Thyroid gland (tissue), 4 donors: Measurements from ENCODE around the gene BEND6.

Experiments
- POLR2A ChIP-seq, 2 donors: fragments of 450-650 bp; IDR thresholded peaks; one replicate each; pipeline ENCODE4 v1.6.1; 2017; ENCODE audit warnings: antibody characterized with exemption in 2 of 2, mild to moderate bottlenecking in 2 of 2, moderate library complexity in 1 of 2
- TF ChIP-seq, protein P1 (sequence below), 6 experiments: fragments of 200-600 bp in 3 of 6; fragments of 450-650 bp in 3 of 6; sonication (generic) in 3 of 6; IDR thresholded peaks; one replicate each; pipeline ENCODE4 v1.5.1; 2016 to 2019; ENCODE audit warnings: antibody characterized with exemption in 6 of 6, mild to moderate bottlenecking in 2 of 6, inconsistent platforms in 1 of 6, moderate library complexity in 1 of 6

DNA sequence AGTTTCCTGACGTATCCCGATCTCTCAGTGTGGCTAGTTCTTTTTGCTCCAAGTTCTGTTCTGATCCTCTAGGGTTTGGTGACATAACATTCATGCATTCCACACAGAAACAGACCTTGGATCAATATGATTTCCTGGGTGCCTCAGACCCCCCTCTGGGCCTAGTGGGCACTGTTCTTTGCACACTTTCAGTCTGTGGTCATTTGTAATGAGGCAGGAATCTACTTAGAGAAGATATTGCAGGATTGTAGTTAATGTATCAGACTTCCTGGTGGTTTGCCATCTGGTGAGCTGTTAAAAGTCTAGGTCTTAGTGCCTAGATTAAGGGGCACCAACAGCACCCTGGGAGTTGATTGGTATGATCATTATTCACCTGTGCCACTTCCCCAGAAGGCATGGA, 7.5 kb downstream of the BEND6 start:
- TF ChIP-seq, protein P1, sequence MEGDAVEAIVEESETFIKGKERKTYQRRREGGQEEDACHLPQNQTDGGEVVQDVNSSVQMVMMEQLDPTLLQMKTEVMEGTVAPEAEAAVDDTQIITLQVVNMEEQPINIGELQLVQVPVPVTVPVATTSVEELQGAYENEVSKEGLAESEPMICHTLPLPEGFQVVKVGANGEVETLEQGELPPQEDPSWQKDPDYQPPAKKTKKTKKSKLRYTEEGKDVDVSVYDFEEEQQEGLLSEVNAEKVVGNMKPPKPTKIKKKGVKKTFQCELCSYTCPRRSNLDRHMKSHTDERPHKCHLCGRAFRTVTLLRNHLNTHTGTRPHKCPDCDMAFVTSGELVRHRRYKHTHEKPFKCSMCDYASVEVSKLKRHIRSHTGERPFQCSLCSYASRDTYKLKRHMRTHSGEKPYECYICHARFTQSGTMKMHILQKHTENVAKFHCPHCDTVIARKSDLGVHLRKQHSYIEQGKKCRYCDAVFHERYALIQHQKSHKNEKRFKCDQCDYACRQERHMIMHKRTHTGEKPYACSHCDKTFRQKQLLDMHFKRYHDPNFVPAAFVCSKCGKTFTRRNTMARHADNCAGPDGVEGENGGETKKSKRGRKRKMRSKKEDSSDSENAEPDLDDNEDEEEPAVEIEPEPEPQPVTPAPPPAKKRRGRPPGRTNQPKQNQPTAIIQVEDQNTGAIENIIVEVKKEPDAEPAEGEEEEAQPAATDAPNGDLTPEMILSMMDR (IDR thresholded peaks at IDR 0.05), result no peak
- no peak for TF ChIP-seq POLR2A (IDR thresholded peaks at IDR 0.05)
